Activated T-cell treated with anti-CD3 and anti-CD28 coated beads for 48 hours (primary cell): ENCODE measurements around the gene ZBTB9.

Experiments used
- DNase-seq: peaks from one replicate; pipeline ENCODE4 v3.0.0-alpha.2; 2020; ENCODE audit warnings: low read depth

The ZBTB9 gene, protein sequence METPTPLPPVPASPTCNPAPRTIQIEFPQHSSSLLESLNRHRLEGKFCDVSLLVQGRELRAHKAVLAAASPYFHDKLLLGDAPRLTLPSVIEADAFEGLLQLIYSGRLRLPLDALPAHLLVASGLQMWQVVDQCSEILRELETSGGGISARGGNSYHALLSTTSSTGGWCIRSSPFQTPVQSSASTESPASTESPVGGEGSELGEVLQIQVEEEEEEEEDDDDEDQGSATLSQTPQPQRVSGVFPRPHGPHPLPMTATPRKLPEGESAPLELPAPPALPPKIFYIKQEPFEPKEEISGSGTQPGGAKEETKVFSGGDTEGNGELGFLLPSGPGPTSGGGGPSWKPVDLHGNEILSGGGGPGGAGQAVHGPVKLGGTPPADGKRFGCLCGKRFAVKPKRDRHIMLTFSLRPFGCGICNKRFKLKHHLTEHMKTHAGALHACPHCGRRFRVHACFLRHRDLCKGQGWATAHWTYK

GRCh38 chr6:33454009-33454946, at the start of gene ZBTB9:
TSS of gene ZBTB9 (plus strand) at chr6:33454576. CDS start at chr6:33455101, 525 bp downstream.
- DNase-seq: peak; percentile 91

GRCh38 chr6:33404884-33405283, 49.5 kb upstream of the ZBTB9 start:
- no peak for DNase-seq

- DNase-seq: no peak
These were observed 48.9 kb upstream of the ZBTB9 start for GRCh38 chr6:33405386-33405940.

DNA sequence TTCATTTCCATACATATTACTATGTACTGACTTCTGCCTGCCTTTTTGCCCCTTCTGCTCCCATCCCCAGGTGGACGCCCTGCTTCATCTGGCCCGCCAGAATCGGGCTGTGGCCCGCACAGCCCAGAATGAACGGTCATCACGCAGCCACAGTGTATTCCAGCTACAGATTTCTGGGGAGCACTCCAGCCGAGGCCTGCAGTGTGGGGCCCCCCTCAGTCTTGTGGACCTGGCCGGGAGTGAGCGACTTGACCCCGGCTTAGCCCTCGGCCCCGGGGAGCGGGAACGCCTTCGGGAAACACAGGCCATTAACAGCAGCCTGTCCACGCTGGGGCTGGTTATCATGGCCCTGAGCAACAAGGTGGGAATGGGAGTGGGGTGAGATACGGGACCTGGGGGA, 48.2 kb upstream of the ZBTB9 start:
- DNase-seq: no peak

DNA sequence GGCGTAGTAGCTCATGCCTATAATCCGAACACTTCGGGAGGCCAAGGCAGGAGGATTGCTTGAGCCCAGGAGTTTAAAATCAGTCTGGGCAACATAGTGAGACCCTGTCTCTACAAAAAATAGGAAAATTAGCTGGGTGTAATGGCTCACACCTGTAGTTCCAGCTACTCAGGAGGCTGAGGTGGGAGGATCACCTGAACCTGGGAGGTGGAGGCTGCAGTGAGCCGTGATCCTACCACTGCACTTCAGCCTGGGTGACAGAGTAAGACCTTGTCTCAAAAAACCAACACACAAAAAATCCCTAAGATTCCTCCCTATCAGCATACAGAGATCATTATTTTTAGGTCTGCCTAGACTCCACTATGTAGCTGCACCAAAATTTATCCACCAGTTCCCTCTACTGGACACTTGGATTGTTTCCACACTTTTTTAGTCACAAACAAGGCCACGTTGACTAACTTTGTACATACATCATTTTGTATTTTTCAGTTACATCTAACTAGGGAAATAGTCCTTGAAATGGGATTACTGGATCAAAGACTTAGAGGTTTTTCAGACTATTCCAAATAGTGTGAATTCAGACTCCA, 47.2 kb upstream of the ZBTB9 start:
- no peak for DNase-seq

GRCh38 chr6:33410050-33410710, 44.2 kb upstream of the ZBTB9 start:
- DNase-seq: peak; percentile 99

DNA sequence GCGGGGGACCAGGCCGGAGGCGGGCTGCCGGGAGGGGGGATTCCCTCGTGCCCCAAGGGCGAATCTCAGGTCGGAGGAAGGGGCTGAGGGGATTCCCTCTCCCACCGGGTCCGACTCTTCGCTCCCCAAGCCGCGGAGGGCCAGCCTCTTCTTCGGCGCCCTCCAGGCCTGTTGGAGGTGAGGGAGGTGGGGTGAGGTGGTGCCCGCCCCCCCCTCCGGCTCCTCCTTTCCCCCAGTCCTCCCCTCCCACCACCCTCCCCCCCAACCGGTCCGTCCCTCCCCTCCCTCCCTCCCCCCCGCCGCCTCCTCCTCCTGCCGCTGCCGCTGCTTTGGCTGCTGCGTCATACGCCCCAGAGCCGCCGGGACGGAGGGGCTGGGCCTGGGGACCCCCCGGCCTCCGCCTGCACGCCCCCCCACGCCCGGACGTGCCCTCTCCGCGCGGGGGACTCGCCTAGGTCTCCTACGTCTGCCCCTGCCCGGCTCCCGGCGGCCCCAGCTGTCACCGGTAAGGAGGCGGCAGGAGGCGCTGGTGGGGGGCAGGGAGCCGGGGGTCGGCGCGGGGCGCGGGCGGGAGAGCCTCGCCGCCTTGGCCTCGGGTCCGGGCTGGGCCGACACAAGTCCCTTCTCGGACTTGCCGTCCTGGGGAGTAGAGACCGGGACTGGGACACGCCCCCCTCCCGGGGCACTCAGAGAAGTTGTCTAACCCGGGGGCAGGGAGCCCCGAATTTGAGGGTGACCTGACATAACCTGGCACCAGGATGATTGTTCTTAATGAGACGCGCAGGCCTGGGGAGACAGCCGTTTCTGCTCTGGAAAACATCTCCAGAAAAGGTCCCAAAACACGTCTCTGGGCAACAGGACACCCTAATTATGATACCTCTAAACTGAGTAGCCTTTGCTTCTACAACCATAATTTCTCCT, 43.4 kb upstream of the ZBTB9 start, which contains the start of gene PHF1:
PHF1 (plus strand) TSS at position 304 of the 921 bp plus-strand sequence. CDS start 1,250 bp downstream, outside the sequence.
- no peak for DNase-seq

GRCh38 chr6:33411632-33412005, 42.8 kb upstream of the ZBTB9 start:
- DNase-seq: no peak

GRCh38 chr6:33412140-33413009, 42.0 kb upstream of the ZBTB9 start:
- no peak for DNase-seq

GRCh38 chr6:33413241-33414120, 40.9 kb upstream of the ZBTB9 start:
- DNase-seq: no peak

DNA sequence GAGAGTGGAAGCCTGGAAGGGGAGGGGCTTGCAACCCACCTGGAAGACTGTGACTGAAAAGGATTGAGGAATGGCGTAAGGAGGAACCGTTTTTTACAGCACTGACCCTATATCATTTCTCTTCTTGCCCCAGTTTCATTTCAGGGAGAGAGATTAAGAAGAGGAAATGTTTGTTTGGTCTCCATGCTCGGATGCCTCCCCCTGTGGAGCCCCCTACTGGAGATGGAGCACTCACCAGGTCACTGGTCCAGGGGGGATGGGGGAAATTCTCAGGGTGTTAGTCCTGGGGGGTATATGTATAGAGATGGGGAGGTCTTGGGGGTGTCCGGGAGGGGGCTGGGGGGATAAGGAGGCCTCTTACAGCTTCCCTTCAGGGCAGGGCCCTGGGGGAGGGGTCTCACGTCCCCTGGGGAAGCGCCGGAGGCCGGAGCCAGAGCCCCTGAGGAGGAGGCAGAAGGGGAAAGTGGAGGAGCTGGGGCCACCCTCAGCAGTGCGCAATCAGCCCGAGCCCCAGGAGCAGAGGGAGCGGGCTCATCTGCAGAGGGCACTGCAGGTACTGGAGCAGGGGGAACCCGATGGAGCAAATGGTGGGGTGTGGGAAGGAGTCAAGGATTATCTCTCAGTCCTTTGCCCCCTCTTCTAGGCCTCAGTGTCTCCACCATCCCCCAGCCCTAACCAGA, 39.6 kb upstream of the ZBTB9 start:
- DNase-seq: no peak

DNA sequence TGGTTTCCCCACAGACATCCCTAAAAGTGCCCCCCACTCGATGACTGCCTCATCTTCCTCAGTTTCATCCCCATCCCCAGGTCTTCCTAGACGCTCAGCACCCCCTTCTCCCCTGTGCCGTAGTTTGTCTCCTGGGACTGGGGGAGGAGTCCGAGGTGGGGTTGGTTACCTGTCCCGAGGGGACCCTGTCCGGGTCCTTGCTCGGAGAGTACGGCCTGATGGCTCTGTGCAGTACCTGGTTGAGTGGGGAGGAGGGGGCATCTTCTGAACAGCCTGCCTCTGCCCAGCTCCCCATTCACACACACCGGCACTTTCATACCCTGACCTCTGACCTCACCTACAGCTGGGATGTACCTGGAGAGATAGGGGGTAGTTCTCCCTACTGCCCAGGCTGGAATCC, 38.5 kb upstream of the ZBTB9 start:
- no peak for DNase-seq

DNA sequence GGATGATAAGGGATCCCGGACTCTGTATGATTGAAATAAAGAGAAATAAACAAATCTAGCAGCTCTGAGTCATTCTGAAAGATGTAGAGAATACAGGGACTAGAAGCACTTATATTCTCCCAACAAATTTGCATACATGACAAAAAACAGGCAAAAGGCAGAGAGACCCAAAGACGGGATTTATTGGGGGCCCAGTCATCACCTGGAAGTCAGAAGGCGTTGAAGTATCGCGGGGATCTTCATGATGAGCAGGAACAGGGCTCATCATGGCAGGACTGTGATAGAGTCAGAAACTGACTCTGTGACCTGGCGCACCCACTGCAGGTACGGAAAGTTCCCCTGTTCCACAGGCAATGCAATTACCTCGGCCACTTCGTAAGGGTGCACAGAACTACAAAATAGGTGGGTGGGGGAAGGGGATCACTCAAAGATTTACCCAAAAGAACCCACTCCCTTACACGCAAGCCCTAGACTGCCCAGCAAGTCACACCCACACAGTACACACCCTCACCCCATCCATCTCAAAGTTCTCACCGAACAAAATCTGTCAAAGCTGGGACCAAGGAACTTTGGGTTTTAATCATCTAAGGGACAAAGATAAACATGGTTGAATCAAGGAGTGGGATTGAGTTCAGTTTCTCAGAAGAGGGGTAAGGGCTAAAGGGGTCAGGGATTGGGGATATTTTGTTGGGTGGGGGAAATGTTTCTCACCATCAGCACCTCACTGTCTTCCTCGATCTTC, 37.8 kb upstream of the ZBTB9 start:
- no peak for DNase-seq

GRCh38 chr6:33417128-33417902, 37.1 kb upstream of the ZBTB9 start:
- DNase-seq: no peak

GRCh38 chr6:33417903-33418689, 36.3 kb upstream of the ZBTB9 start, which contains the start of gene CUTA:
TSS of gene CUTA (minus strand) at chr6:33418107. CDS start at chr6:33418000, 107 bp downstream.
- peak; percentile 97 for DNase-seq
